H1 (cell line): ENCODE measurements around the gene CES4A. TPM values are rescaled to one million over a fixed set of nuclear protein-coding genes. Genes with fewer than 3 reads are reported as not detected.

Source experiments
- CTCF ChIA-PET: fragments of 300-600 bp; sonication (Branson Sonifier 250); formaldehyde crosslinking; loops from one replicate; lab custom pipeline; 2021; ENCODE audit not compliant: partially characterized antibody; lab: Charles Lee
- POLR2A ChIA-PET: fragments of 300-600 bp; sonication (Branson Sonifier 250); formaldehyde crosslinking; loops from one replicate; lab custom pipeline; 2021; ENCODE audit warnings: inconsistent platforms; ENCODE audit not compliant: partially characterized antibody; lab: Charles Lee
- DNase-seq, 2 experiments: peaks; one replicate each; pipeline versions ENCODE4 v3.0.0 to v3.0.0-alpha.2; 2010 to 2022; ENCODE audit warnings: low spot score in 2 of 2, low read depth in 1 of 2, mixed read lengths in 1 of 2
- FAIRE-seq: peaks from 2 replicates; lab custom pipeline; 2011; peaks lifted over from hg19 to GRCh38; lab: Jason Lieb, UNC
- H2AFZ ChIP-seq: 2 replicates; pipeline ENCODE4 v1.8.1; 2012; ENCODE audit warnings: low read length, inconsistent platforms
- H2AK5ac ChIP-seq: 2 replicates; pipeline ENCODE4 v1.6.1; 2013; ENCODE audit warnings: low read depth, low read length
- H2BK120ac ChIP-seq: replicated peaks from 2 replicates; pipeline ENCODE3; 2013; ENCODE audit warnings: low read depth, low read length, inconsistent platforms
- H2BK12ac ChIP-seq: 2 replicates; pipeline ENCODE4 v1.6.1; 2013; ENCODE audit warnings: low read depth, low read length
- H2BK15ac ChIP-seq: 2 replicates; pipeline ENCODE4 v1.6.1; 2013; ENCODE audit warnings: low read length
- H2BK20ac ChIP-seq: 2 replicates; pipeline ENCODE4 v1.6.1; 2013; ENCODE audit warnings: low read length
- H2BK5ac ChIP-seq: 2 replicates; pipeline ENCODE4 v1.6.1; 2013; ENCODE audit warnings: low read depth, low read length
- H3K14ac ChIP-seq: 2 replicates; pipeline ENCODE4 v1.6.1; 2013; ENCODE audit warnings: inconsistent platforms; ENCODE audit not compliant: insufficient read length
- H3K18ac ChIP-seq: 2 replicates; pipeline ENCODE4 v1.6.1; 2013; ENCODE audit warnings: low read length; ENCODE audit errors: extremely low read depth
- H3K23ac ChIP-seq: 2 replicates; pipeline ENCODE4 v1.6.1; 2013; ENCODE audit warnings: inconsistent platforms; ENCODE audit not compliant: insufficient read length
- H3K23me2 ChIP-seq: 2 replicates; pipeline ENCODE4 v1.6.1; 2013; ENCODE audit warnings: low read depth, low read length
- H3K27ac ChIP-seq: 2 replicates; pipeline ENCODE4 v1.6.1; 2011; ENCODE audit warnings: low read depth, low read length, inconsistent platforms
- H3K27me3 ChIP-seq, 4 experiments: replicated peaks in 1 of 4; 1 replicate in 1 of 4; 2 replicates in 3 of 4; pipeline versions ENCODE4 v1.6.1 to v1.8.1; 2011 to 2013; ENCODE audit warnings: low read length in 3 of 4, mild to moderate bottlenecking in 3 of 4, inconsistent platforms in 2 of 4, mixed read lengths in 2 of 4, moderate library complexity in 1 of 4; ENCODE audit not compliant: control insufficient read depth in 3 of 4, insufficient read depth in 3 of 4; ENCODE audit errors: extremely low read depth in 1 of 4
- H3K36me3 ChIP-seq, 4 experiments: 2 replicates each; pipeline versions ENCODE4 v1.6.1 to v1.8.1; 2011 to 2013; ENCODE audit warnings: mild to moderate bottlenecking in 4 of 4, low read length in 3 of 4, moderate library complexity in 2 of 4, control low read depth in 1 of 4, inconsistent platforms in 1 of 4; ENCODE audit not compliant: insufficient read depth in 4 of 4, control insufficient read depth in 2 of 4
- H3K4ac ChIP-seq: replicated peaks from 2 replicates; pipeline ENCODE3; 2013; ENCODE audit warnings: low read length, low read depth, mixed read lengths, inconsistent platforms; ENCODE audit not compliant: insufficient read length
- H3K4me1 ChIP-seq, 4 experiments: replicated peaks in 1 of 4; 1 replicate in 1 of 4; 2 replicates in 3 of 4; pipeline versions ENCODE4 v1.6.1 to v1.8.1; 2011 to 2013; ENCODE audit warnings: low read length in 3 of 4, inconsistent platforms in 2 of 4, mixed read lengths in 1 of 4; ENCODE audit not compliant: insufficient read depth in 4 of 4, control insufficient read depth in 3 of 4
- H3K4me2 ChIP-seq, 2 experiments: 2 replicates each; pipeline versions ENCODE4 v1.6.1 to v1.8.1; 2011 to 2013; ENCODE audit warnings: low read depth in 2 of 2, low read length in 2 of 2, control low read depth in 1 of 2, inconsistent platforms in 1 of 2, mild to moderate bottlenecking in 1 of 2; ENCODE audit not compliant: insufficient read depth in 1 of 2
- H3K4me3 ChIP-seq, 4 experiments: fragments of 200-600, 300-600 bp in 1 of 4; sonication (generic), shearing (Covaris generic), sonication (Bioruptor Twin) in 1 of 4; 2 replicates each; pipeline versions ENCODE4 v1.5.1 to v1.8.1; 2011 to 2016; ENCODE audit warnings: low read length in 4 of 4, low read depth in 3 of 4, control low read depth in 2 of 4, inconsistent platforms in 2 of 4, mild to moderate bottlenecking in 2 of 4, mixed read lengths in 1 of 4, moderate library complexity in 1 of 4; ENCODE audit not compliant: insufficient read depth in 2 of 4; ENCODE audit errors: extremely low read depth in 1 of 4
- H3K56ac ChIP-seq: replicated peaks from 2 replicates; pipeline ENCODE3; 2013; ENCODE audit warnings: low read depth, mild to moderate bottlenecking, mixed read lengths, low read length, inconsistent platforms; ENCODE audit not compliant: insufficient read length
- H3K79me1 ChIP-seq: 2 replicates; pipeline ENCODE4 v1.6.1; 2013; ENCODE audit warnings: low read depth, low read length, control low read depth
- H3K79me2 ChIP-seq, 2 experiments: 2 replicates each; pipeline versions ENCODE4 v1.6.1 to v1.8.1; 2012 to 2013; ENCODE audit warnings: low read length in 2 of 2, mild to moderate bottlenecking in 2 of 2, inconsistent platforms in 1 of 2; ENCODE audit not compliant: insufficient read depth in 2 of 2, control insufficient read depth in 1 of 2
- H3K9ac ChIP-seq, 4 experiments: replicated peaks in 1 of 4; 1 replicate in 1 of 4; 2 replicates in 3 of 4; pipeline versions ENCODE4 v1.6.1 to v1.8.1; 2011 to 2013; ENCODE audit warnings: low read depth in 3 of 4, low read length in 3 of 4, control low read depth in 2 of 4, mild to moderate bottlenecking in 2 of 4, moderate library complexity in 2 of 4, inconsistent platforms in 1 of 4; ENCODE audit errors: extremely low read depth in 1 of 4
- H3K9me3 ChIP-seq, 2 experiments: 2 replicates each; pipeline versions ENCODE4 v1.6.1 to v1.8.1; 2012 to 2013; ENCODE audit warnings: mild to moderate bottlenecking in 2 of 2, moderate library complexity in 2 of 2, control low read depth in 1 of 2, inconsistent platforms in 1 of 2, low read depth in 1 of 2, low read length in 1 of 2, mixed read lengths in 1 of 2; ENCODE audit not compliant: insufficient read depth in 2 of 2
- H4K20me1 ChIP-seq, 2 experiments: replicated peaks in 1 of 2; 2 replicates each; pipeline versions ENCODE3 to v1.8.1; 2011 to 2013; ENCODE audit warnings: inconsistent platforms in 2 of 2, low read length in 2 of 2, mild to moderate bottlenecking in 1 of 2; ENCODE audit not compliant: insufficient read depth in 2 of 2, control insufficient read depth in 1 of 2
- H4K5ac ChIP-seq: 2 replicates; pipeline ENCODE4 v1.6.1; 2013; ENCODE audit warnings: low read length, low read depth, mixed read lengths, inconsistent platforms; ENCODE audit not compliant: insufficient read length
- H4K8ac ChIP-seq: 2 replicates; pipeline ENCODE4 v1.8.0; 2013; ENCODE audit warnings: mild to moderate bottlenecking, moderate library complexity, low read length, inconsistent platforms; ENCODE audit not compliant: insufficient read depth; ENCODE audit errors: extremely low read depth
- H4K91ac ChIP-seq: replicated peaks from 2 replicates; pipeline ENCODE3; 2013; ENCODE audit warnings: low read length, mixed read lengths, inconsistent platforms; ENCODE audit not compliant: insufficient read length
- CREB1 ChIP-seq: IDR thresholded peaks from 2 replicates; pipeline ENCODE4 v1.6.1; 2012; ENCODE audit warnings: inconsistent platforms
- E2F6 ChIP-seq: IDR thresholded peaks from 2 replicates; pipeline ENCODE4 v1.6.1; 2012; ENCODE audit warnings: inconsistent platforms
- EP300 ChIP-seq, 2 experiments: IDR thresholded peaks; 1 replicate in 1 of 2; 2 replicates in 1 of 2; pipeline ENCODE4 v1.6.1; 2011 to 2012; ENCODE audit warnings: low read depth in 2 of 2, low read length in 2 of 2, mild to moderate bottlenecking in 2 of 2, borderline replicate concordance in 1 of 2, inconsistent platforms in 1 of 2, moderate library complexity in 1 of 2
- GTF2F1 ChIP-seq: IDR thresholded peaks from 2 replicates; pipeline ENCODE4 v1.6.1; 2012; ENCODE audit warnings: low read depth, low read length, improper control_type of control experiment, borderline replicate concordance
- KDM4A ChIP-seq: IDR thresholded peaks from one replicate; pipeline ENCODE4 v1.7.1; 2012; ENCODE audit warnings: low read depth, mild to moderate bottlenecking, moderate library complexity, low read length, inconsistent platforms; ENCODE audit not compliant: severe bottlenecking
- MAFK ChIP-seq: IDR thresholded peaks from 2 replicates; pipeline ENCODE4 v1.6.1; 2012; ENCODE audit warnings: low read depth, mild to moderate bottlenecking, improper control_type of control experiment, low read length
- NANOG ChIP-seq: IDR thresholded peaks from 2 replicates; pipeline ENCODE4 v1.6.1; 2011; ENCODE audit warnings: low read length, low read depth, mild to moderate bottlenecking, inconsistent platforms; ENCODE audit not compliant: insufficient read depth, poor library complexity, severe bottlenecking
- SIN3A ChIP-seq, 2 experiments: IDR thresholded peaks in 1 of 2; conservative IDR thresholded peaks in 1 of 2; 2 replicates each; pipeline ENCODE4 v1.6.1; 2011 to 2012; ENCODE audit warnings: low read length in 2 of 2, improper control_type of control experiment in 1 of 2, low read depth in 1 of 2, mild to moderate bottlenecking in 1 of 2
- SP2 ChIP-seq: IDR thresholded peaks from 2 replicates; pipeline ENCODE4 v1.6.1; 2012; ENCODE audit warnings: mild to moderate bottlenecking, low read length, inconsistent platforms
- TAF1 ChIP-seq: IDR thresholded peaks from 2 replicates; pipeline ENCODE4 v1.6.1; 2011; ENCODE audit warnings: mild to moderate bottlenecking, low read depth, low read length
- TAF7 ChIP-seq: optimal IDR thresholded peaks from 2 replicates; pipeline ENCODE3; 2011; ENCODE audit warnings: low read depth, mild to moderate bottlenecking, inconsistent platforms, low read length, moderate library complexity, borderline replicate concordance
- TEAD4 ChIP-seq: IDR thresholded peaks from 2 replicates; pipeline ENCODE4 v1.6.1; 2012; ENCODE audit warnings: low read depth, low read length, inconsistent platforms, mixed read lengths
- YY1 ChIP-seq: IDR thresholded peaks from 2 replicates; pipeline ENCODE4 v1.6.1; 2011; ENCODE audit warnings: low read depth, mild to moderate bottlenecking, low read length
- ZNF274 ChIP-seq: IDR thresholded peaks from 2 replicates; pipeline ENCODE4 v1.7.0; 2012; ENCODE audit warnings: low read length, borderline replicate concordance; ENCODE audit errors: extremely low read depth
- WGBS, 2 experiments: shearing (Covaris generic) in 1 of 2; methylation state at CpG; one replicate each; pipeline versions ENCODE4 v1.1.6 to v1.1.7; 2013 to 2015; ENCODE audit warnings: low lambda C conversion rate in 2 of 2, mixed read lengths in 2 of 2, inconsistent platforms in 1 of 2, low coverage in 1 of 2, missing lambda C conversion rate in 1 of 2; ENCODE audit not compliant: insufficient replicate concordance in 2 of 2, insufficient coverage in 1 of 2, insufficient read length in 1 of 2; ENCODE audit errors: extremely low coverage in 1 of 2, missing lambda C conversion rate in 1 of 2; 5-methylcytosine and 5-hydroxymethylcytosine counted together
- polyA plus RNA-seq, 7 experiments: library from polyadenylated mRNA; depleted of rRNA in 3 of 7; stranded (reverse) in 5 of 7; unstranded in 2 of 7; fragments of >200 nt in 5 of 7; fragments of 200-250 nt in 2 of 7; gene quantifications; 1 replicate in 5 of 7; 2 replicates in 1 of 7; 4 replicates in 1 of 7; pipeline versions ENCODE4 v1.2.1 to v1.2.3, GENCODE V29; 2011 to 2013; ENCODE audit warnings: missing spikeins in 2 of 7, mixed read lengths in 2 of 7
- total RNA-seq: library from RNA; stranded (reverse); fragmentation: NEBNext Ultra II Directional; extraction: Animal tissue kit (Norgen Biotek cat#: 25700); gene quantifications from 2 replicates; pipeline ENCODE4 v1.2.1, GENCODE V29; 2021

CES4A gene
- total and polyA plus RNA-seq, 2 of the 8 experiments (the other 6 are each of a cell fraction or from before 2014, with no cell fraction given), result 0.93 to 1.5 TPM

GRCh38 chr16:66986559-66986958 is 1.8 kb upstream of the CES4A start:
- H2AFZ ChIP-seq, result no peak overlapping the region
- no peaks in the 10 kb centered on the region for H3K79me1 ChIP-seq
- no peaks in the 10 kb centered on the region for H3K79me2 ChIP-seq
- DNase-seq (no peak), FAIRE-seq (no peak)
- H2BK15ac ChIP-seq, result no peak overlapping the region
- H3K9ac ChIP-seq, result no peak overlapping the region
- ChIA-PET POLR2A (no interaction called here), CTCF (interaction anchor here (0.6 to 2.6 kb wide), 7 partner anchors 13 to 266 kb away, joined by 3 to 9 read pairs (median 3); partner anchors contain the start of gene B3GNT9)
- no peak overlapping the region for H3K18ac ChIP-seq
- peak overlapping the region; percentile 35; the same call in 1 of the 2 replicates for H4K8ac ChIP-seq
- no peak overlapping the region for H2AK5ac ChIP-seq
- no peaks in the 10 kb centered on the region for H3K4me1 ChIP-seq
- no peak overlapping the region for H3K4ac ChIP-seq
- H2BK5ac ChIP-seq, result no peak overlapping the region
- no peak overlapping the region for H2BK120ac ChIP-seq
- H3K23me2 ChIP-seq, result no peaks in the 10 kb centered on the region
- H3K14ac ChIP-seq, result no peak overlapping the region
- H3K4me3 ChIP-seq, result no peak overlapping the region
- H3K23ac ChIP-seq, result no peak overlapping the region
- H3K27me3 ChIP-seq, result 0 out of 7 replicates have a peak, but pooled peaks cover 0 to 2% (median 0%) of the 10 kb centered on the region in 4 experiments
- H2BK12ac ChIP-seq, result no peak overlapping the region
- H4K5ac ChIP-seq, result no peak overlapping the region
- no peak overlapping the region for H4K91ac ChIP-seq
- H3K9me3 ChIP-seq, result no peaks in the 10 kb centered on the region
- H4K20me1 ChIP-seq, result no peaks in the 10 kb centered on the region
- H3K56ac ChIP-seq, result no peak overlapping the region
- 93% methylated on average over 6 of the region's 6 CpGs; no CpG with 5 or more reads in 1 of the 2 experiments for WGBS, 2 experiments
- H3K27ac ChIP-seq, result no peak overlapping the region
- no peak overlapping the region for H3K4me2 ChIP-seq
- H3K36me3 ChIP-seq, result no peaks in the 10 kb centered on the region
- no peak overlapping the region for H2BK20ac ChIP-seq
- TF ChIP-seq MAFK (no peak), NANOG (no peak), GTF2F1 (no peak), KDM4A (no peak), TAF1 (no peak), E2F6 (no peak), YY1 (no peak), SIN3A (conservative IDR thresholded peaks at IDR 0.05 in 1 of 2, IDR thresholded peaks at IDR 0.05 in 1 of 2; ENCODE audit: low read depth in 1 of 2, low read length in 2 of 2) (no peak), SP2 (no peak), EP300 (IDR thresholded peaks at IDR 0.05; ENCODE audit: borderline replicate concordance in 1 of 2, low read depth in 2 of 2, low read length in 2 of 2) (no peak), TEAD4 (no peak), CREB1 (no peak), ZNF274 (no peak), TAF7 (no peak)
